Measurements from ENCODE around the gene POP4. TPM values are rescaled to one million over a fixed set of nuclear protein-coding genes. Genes with fewer than 3 reads are reported as not detected.

POP4 gene
- total and polyA plus RNA-seq, 7 donors = 33.5 to 103 (median 58.5) TPM

GRCh38 chr19:29618434-29618833, 12.4 kb downstream of the POP4 start:
- Histone ChIP-seq H3K27me3 (peaks cover 0 to 13% (median 0%) of the 10 kb centered on the region in 3 donors), H3K27ac (no peak overlapping the region), H3K4me3 (no peak overlapping the region), H3K36me3 (peaks cover 0 to 34% (median 19%) of the 10 kb centered on the region in 4 donors), H3K9me3 (no peaks in the 10 kb centered on the region), H3K4me1 (no peaks in the 10 kb centered on the region)
- 77 to 84% methylated on average over 7 of the region's 7 CpGs for WGBS, 2 donors
- no peak for DNase-seq
- intact Hi-C loops (cut with DNase I) = no loop called here
- TF ChIP-seq POLR2A (IDR thresholded peaks at IDR 0.05) (no peak), POLR2AphosphoS5 (IDR thresholded peaks at IDR 0.05) (no peak), EP300 (IDR thresholded peaks at IDR 0.05) (no peak), CTCF (IDR thresholded peaks at IDR 0.05) (no peak)

- TF ChIP-seq EP300 (IDR thresholded peaks at IDR 0.05) (no peak), POLR2AphosphoS5 (IDR thresholded peaks at IDR 0.05) (no peak), POLR2A (IDR thresholded peaks at IDR 0.05) (no peak), CTCF (IDR thresholded peaks at IDR 0.05) (no peak)
- no peak overlapping the region for H3K4me3 ChIP-seq
- DNase-seq = no peak
- intact Hi-C loops (cut with DNase I) = no loop called here
- no peaks in the 10 kb centered on the region for H3K4me1 ChIP-seq
- WGBS, 2 donors = 50 to 68% methylated on average over 7 of the region's 7 CpGs
- no peak overlapping the region for H3K27ac ChIP-seq
- H3K9me3 ChIP-seq = no peaks in the 10 kb centered on the region
- H3K36me3 ChIP-seq = peaks cover 0 to 29% (median 15%) of the 10 kb centered on the region in 4 donors
- peaks cover 0 to 13% (median 0%) of the 10 kb centered on the region in 3 donors for H3K27me3 ChIP-seq
Observed at GRCh38 chr19:29618871-29619270, 12.8 kb downstream of the POP4 start.

GRCh38 chr19:29620931-29621351, 14.9 kb downstream of the POP4 start:
- no peaks in the 10 kb centered on the region for H3K4me1 ChIP-seq
- peaks cover 0 to 8% (median 3%) of the 10 kb centered on the region in 4 donors for H3K36me3 ChIP-seq
- 37 to 72% methylated on average over 15 of the region's 15 CpGs for WGBS, 2 donors
- intact Hi-C loops (cut with DNase I) = no loop called here
- H3K4me3 ChIP-seq = no peak overlapping the region
- TF ChIP-seq CTCF (IDR thresholded peaks at IDR 0.05) = no peak
- TF ChIP-seq POLR2A (IDR thresholded peaks at IDR 0.05) = no peak
- no peak for TF ChIP-seq EP300 (IDR thresholded peaks at IDR 0.05)
- no peak for TF ChIP-seq POLR2AphosphoS5 (IDR thresholded peaks at IDR 0.05)
- H3K27ac ChIP-seq = no peak overlapping the region
- DNase-seq = no peak
- peaks cover 0 to 13% (median 0%) of the 10 kb centered on the region in 3 donors for H3K27me3 ChIP-seq
- H3K9me3 ChIP-seq = no peaks in the 10 kb centered on the region

- Histone ChIP-seq H3K36me3 (no peaks in the 10 kb centered on the region), H3K27ac (no peak overlapping the region), H3K27me3 (peaks cover 0 to 13% (median 0%) of the 10 kb centered on the region in 3 donors), H3K4me3 (no peak overlapping the region), H3K9me3 (no peaks in the 10 kb centered on the region), H3K4me1 (no peaks in the 10 kb centered on the region)
- DNase-seq = no peak
- TF ChIP-seq CTCF (IDR thresholded peaks at IDR 0.05) (no peak), POLR2AphosphoS5 (IDR thresholded peaks at IDR 0.05) (no peak), EP300 (IDR thresholded peaks at IDR 0.05) (no peak), POLR2A (IDR thresholded peaks at IDR 0.05) (no peak)
- intact Hi-C loops (cut with DNase I) = no loop called here
- WGBS, 2 donors = 65 to 73% methylated on average over 23 of the region's 23 CpGs
Observed at GRCh38 chr19:29622166-29623070, 16.3 kb downstream of the POP4 start.
